HepG2 (cell line): ENCODE measurements around the gene STK32C. TPM values are rescaled to one million over a fixed set of nuclear protein-coding genes. Genes with fewer than 3 reads are reported as not detected.

ENCODE experiments used
- KMT2B ChIP-seq: IDR thresholded peaks from 2 replicates; pipeline ENCODE4 v1.6.1; 2016; ENCODE audit warnings: missing genetic modification reagents, missing compliant biosample characterization
- RNF219 ChIP-seq: sonication (generic); formaldehyde crosslinking; IDR thresholded peaks from 2 replicates; pipeline ENCODE4 v1.5.0; 2020; ENCODE audit warnings: mild to moderate bottlenecking, missing genetic modification reagents
- TFDP2 ChIP-seq: sonication (generic); formaldehyde crosslinking; IDR thresholded peaks from 2 replicates; pipeline ENCODE4 v1.4.0; 2020; ENCODE audit warnings: missing genetic modification reagents
- TGIF2 ChIP-seq: IDR thresholded peaks from 2 replicates; pipeline ENCODE4 v1.6.1; 2016; ENCODE audit warnings: control low read depth, missing compliant biosample characterization
- ZBTB34 ChIP-seq: sonication (generic); formaldehyde crosslinking; IDR thresholded peaks from 2 replicates; pipeline ENCODE4 v1.8.0; 2022; ENCODE audit warnings: mild to moderate bottlenecking, missing genetic modification reagents
- ZBTB37 ChIP-seq: sonication (generic); formaldehyde crosslinking; IDR thresholded peaks from 2 replicates; pipeline ENCODE4 v1.4.0; 2020; ENCODE audit warnings: mild to moderate bottlenecking, missing genetic modification reagents
- ZFP36L1 ChIP-seq: sonication (generic); formaldehyde crosslinking; IDR thresholded peaks from 2 replicates; pipeline ENCODE4 v1.8.0; 2022; ENCODE audit warnings: mild to moderate bottlenecking, missing genetic modification reagents, moderate library complexity
- ZNF205 ChIP-seq: IDR thresholded peaks from 2 replicates; pipeline ENCODE4 v1.6.1; 2018; ENCODE audit warnings: missing biosample characterization, missing genetic modification reagents
- ZNF552 ChIP-seq: sonication (generic); formaldehyde crosslinking; IDR thresholded peaks from 2 replicates; pipeline ENCODE4 v1.9.0; 2022; ENCODE audit warnings: missing genetic modification reagents, mild to moderate bottlenecking, borderline replicate concordance
- ZNF564 ChIP-seq: sonication (generic); formaldehyde crosslinking; IDR thresholded peaks from 2 replicates; pipeline ENCODE4 v1.8.1; 2023; ENCODE audit warnings: mild to moderate bottlenecking, missing genetic modification reagents
- ZNF619 ChIP-seq: sonication (generic); formaldehyde crosslinking; IDR thresholded peaks from 2 replicates; pipeline ENCODE4 v1.4.0; 2020; ENCODE audit warnings: mild to moderate bottlenecking, missing genetic modification reagents
- ZNF790 ChIP-seq: sonication (generic); formaldehyde crosslinking; IDR thresholded peaks from 2 replicates; pipeline ENCODE4 v1.8.0; 2022; ENCODE audit warnings: missing genetic modification reagents, mild to moderate bottlenecking, borderline replicate concordance
- polyA plus RNA-seq, 8 experiments: library from polyadenylated mRNA; depleted of rRNA in 3 of 8; stranded (reverse) in 7 of 8; unstranded in 1 of 8; fragments of >200 nt; fragmentation: Illumina TruSeq in 4 of 8; extraction: Trizol in 4 of 8; gene quantifications; 2 replicates each; pipeline versions ENCODE4 v1.2.1 to v1.2.3, GENCODE V29; 2011 to 2016; ENCODE audit warnings: low read depth in 4 of 8, missing spikeins in 1 of 8, mixed read lengths in 1 of 8; ENCODE audit not compliant: insufficient read depth in 1 of 8
- total RNA-seq, 5 experiments: library from RNA; depleted of rRNA; stranded (reverse); fragments of >200 nt; fragmentation: Illumina TruSeq; extraction: Trizol; gene quantifications; 2 replicates each; pipeline ENCODE4 v1.2.3, GENCODE V29; 2016; ENCODE audit warnings: low read depth in 1 of 5
- TF ChIP-seq, protein P1 (sequence below): sonication (generic); formaldehyde crosslinking; IDR thresholded peaks from 2 replicates; pipeline ENCODE4 v1.4.0; 2020; ENCODE audit warnings: missing genetic modification reagents, borderline replicate concordance
- TF ChIP-seq, protein P2 (sequence below): sonication (generic); formaldehyde crosslinking; IDR thresholded peaks from 2 replicates; pipeline ENCODE4 v1.4.0; 2020; ENCODE audit warnings: missing genetic modification reagents, borderline replicate concordance

Gene STK32C
- total and polyA plus RNA-seq, 2 of the 13 experiments (the other 11 are each of a cell fraction or from before 2014, with no cell fraction given), result 10.9 to 19.4 TPM

DNA sequence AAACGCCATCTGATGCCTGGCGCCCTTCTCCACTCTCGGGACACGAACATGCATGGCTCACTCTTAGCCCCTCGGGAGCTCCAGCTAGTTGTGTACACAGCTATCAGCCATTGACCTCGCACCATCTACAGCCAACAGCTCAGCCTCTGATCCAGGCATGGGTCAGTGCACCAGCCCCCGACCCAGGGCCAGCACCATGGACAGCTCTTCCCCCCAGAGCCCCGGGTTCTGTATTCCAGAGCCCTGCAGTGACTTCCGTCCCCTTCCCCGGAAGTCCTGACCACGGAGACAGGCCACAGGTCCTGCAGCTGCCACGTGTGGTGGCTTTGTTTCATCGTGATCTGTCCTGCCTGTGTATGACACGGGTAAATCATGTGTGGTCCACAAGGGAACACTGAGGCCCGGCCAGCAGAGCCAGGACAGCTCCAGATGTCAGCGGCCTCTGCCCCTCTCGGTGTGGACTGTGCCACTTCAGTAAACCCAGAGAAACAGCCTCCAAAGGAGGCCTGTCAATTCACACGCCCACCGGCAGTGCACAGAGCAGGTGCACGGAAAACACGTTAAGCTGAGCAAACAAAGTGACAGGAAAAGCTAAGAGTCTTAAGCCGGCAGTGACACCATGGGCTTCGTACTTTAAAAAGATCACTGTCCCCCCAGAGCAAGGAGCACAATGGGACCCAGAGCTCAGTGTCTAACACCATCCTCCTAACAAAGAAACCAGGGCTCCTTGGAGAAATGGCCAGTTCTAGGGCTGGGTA, 13.0 kb downstream of the STK32C start (continued):
- TF ChIP-seq, protein P1, sequence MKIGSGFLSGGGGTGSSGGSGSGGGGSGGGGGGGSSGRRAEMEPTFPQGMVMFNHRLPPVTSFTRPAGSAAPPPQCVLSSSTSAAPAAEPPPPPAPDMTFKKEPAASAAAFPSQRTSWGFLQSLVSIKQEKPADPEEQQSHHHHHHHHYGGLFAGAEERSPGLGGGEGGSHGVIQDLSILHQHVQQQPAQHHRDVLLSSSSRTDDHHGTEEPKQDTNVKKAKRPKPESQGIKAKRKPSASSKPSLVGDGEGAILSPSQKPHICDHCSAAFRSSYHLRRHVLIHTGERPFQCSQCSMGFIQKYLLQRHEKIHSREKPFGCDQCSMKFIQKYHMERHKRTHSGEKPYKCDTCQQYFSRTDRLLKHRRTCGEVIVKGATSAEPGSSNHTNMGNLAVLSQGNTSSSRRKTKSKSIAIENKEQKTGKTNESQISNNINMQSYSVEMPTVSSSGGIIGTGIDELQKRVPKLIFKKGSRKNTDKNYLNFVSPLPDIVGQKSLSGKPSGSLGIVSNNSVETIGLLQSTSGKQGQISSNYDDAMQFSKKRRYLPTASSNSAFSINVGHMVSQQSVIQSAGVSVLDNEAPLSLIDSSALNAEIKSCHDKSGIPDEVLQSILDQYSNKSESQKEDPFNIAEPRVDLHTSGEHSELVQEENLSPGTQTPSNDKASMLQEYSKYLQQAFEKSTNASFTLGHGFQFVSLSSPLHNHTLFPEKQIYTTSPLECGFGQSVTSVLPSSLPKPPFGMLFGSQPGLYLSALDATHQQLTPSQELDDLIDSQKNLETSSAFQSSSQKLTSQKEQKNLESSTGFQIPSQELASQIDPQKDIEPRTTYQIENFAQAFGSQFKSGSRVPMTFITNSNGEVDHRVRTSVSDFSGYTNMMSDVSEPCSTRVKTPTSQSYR (CRISPR knock-in tag), result 0 out of 2 replicates have a peak, but pooled peaks have one; percentile 20
- no peak for TF ChIP-seq ZNF790
- no peak for TF ChIP-seq KMT2B
- no peak for TF ChIP-seq ZNF552 (CRISPR knock-in tag)
- 0 out of 2 replicates have a peak, but pooled peaks have one; percentile 47 for TF ChIP-seq TGIF2 (CRISPR knock-in tag)
- TF ChIP-seq, protein P2, sequence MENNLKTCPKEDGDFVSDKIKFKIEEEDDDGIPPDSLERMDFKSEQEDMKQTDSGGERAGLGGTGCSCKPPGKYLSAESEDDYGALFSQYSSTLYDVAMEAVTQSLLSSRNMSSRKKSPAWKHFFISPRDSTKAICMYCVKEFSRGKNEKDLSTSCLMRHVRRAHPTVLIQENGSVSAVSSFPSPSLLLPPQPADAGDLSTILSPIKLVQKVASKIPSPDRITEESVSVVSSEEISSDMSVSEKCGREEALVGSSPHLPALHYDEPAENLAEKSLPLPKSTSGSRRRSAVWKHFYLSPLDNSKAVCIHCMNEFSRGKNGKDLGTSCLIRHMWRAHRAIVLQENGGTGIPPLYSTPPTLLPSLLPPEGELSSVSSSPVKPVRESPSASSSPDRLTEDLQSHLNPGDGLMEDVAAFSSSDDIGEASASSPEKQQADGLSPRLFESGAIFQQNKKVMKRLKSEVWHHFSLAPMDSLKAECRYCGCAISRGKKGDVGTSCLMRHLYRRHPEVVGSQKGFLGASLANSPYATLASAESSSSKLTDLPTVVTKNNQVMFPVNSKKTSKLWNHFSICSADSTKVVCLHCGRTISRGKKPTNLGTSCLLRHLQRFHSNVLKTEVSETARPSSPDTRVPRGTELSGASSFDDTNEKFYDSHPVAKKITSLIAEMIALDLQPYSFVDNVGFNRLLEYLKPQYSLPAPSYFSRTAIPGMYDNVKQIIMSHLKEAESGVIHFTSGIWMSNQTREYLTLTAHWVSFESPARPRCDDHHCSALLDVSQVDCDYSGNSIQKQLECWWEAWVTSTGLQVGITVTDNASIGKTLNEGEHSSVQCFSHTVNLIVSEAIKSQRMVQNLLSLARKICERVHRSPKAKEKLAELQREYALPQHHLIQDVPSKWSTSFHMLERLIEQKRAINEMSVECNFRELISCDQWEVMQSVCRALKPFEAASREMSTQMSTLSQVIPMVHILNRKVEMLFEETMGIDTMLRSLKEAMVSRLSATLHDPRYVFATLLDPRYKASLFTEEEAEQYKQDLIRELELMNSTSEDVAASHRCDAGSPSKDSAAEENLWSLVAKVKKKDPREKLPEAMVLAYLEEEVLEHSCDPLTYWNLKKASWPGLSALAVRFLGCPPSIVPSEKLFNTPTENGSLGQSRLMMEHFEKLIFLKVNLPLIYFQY (CRISPR knock-in tag), result 0 out of 2 replicates have a peak, but pooled peaks have one; percentile 39
- no peak for TF ChIP-seq ZNF564
- no peak for TF ChIP-seq ZBTB34
- no peak for TF ChIP-seq ZFP36L1 (CRISPR knock-in tag)
- TF ChIP-seq ZBTB37, result no peak
- no peak for TF ChIP-seq ZNF205 (CRISPR knock-in tag)
- TF ChIP-seq RNF219, result no peak
- TF ChIP-seq TFDP2 (CRISPR knock-in tag), result no peak
- no peak for TF ChIP-seq ZNF619
